PC-3 (cell line): ENCODE data around the gene AGTR1. TPM values are rescaled to one million over a fixed set of nuclear protein-coding genes. Genes with fewer than 3 reads are reported as not detected.

ENCODE experiments used
- ATAC-seq: fragments of 200-7000 bp; cut with Tn5 transposase; 2 replicates; pipeline ENCODE4 v1.9.1; 2020; ENCODE audit warnings: mild to moderate bottlenecking, moderate library complexity
- BruUV-seq: library from RNA; stranded (reverse); fragments of 400-500 nt; replicated peaks from 2 replicates; lab custom pipeline; 2021; lab: Mats Ljungman, UMichigan
- CTCF ChIA-PET: fragments of 300-600 bp; sonication (Branson Sonifier 250); formaldehyde crosslinking; loops from one replicate; lab custom pipeline; 2022; ENCODE audit warnings: antibody characterized with exemption; lab: Charles Lee
- POLR2A ChIA-PET: fragments of 300-600 bp; sonication (Branson Sonifier 250); formaldehyde crosslinking; loops from one replicate; lab custom pipeline; 2022; ENCODE audit warnings: antibody characterized with exemption; ENCODE audit not compliant: unreplicated experiment; lab: Charles Lee
- DNase-seq: peaks from one replicate; pipeline ENCODE4 v3.0.0-alpha.2; 2015
- H2AFZ ChIP-seq: fragments of 300-600 bp; sonication (generic); 2 replicates; pipeline ENCODE4 v1.6.0; 2016; ENCODE audit warnings: antibody characterized with exemption, low read length
- H3F3A ChIP-seq: fragments of 300-600 bp; sonication (generic); one replicate; pipeline ENCODE4 v1.6.0; 2017; ENCODE audit warnings: antibody characterized with exemption, low read length, control low read depth, mild to moderate bottlenecking; ENCODE audit not compliant: unreplicated experiment
- H3K27ac ChIP-seq: fragments of 300-600 bp; sonication (generic); 2 replicates; pipeline ENCODE4 v1.5.1; 2016; ENCODE audit warnings: mild to moderate bottlenecking, low read length
- H3K27me3 ChIP-seq: fragments of 300-600 bp; sonication (generic); 2 replicates; pipeline ENCODE4 v1.6.1; 2016; ENCODE audit warnings: low read length, mixed read lengths
- H3K36me3 ChIP-seq: fragments of 300-600 bp; sonication (generic); 2 replicates; pipeline ENCODE4 v1.6.1; 2016; ENCODE audit warnings: low read depth, mixed run types, low read length, mixed read lengths
- H3K4me1 ChIP-seq: fragments of 300-600 bp; sonication (generic); 2 replicates; pipeline ENCODE4 v1.5.1; 2016; ENCODE audit warnings: low read length; ENCODE audit not compliant: insufficient read depth
- H3K4me2 ChIP-seq: fragments of 300-600 bp; sonication (generic); 2 replicates; pipeline ENCODE4 v1.6.0; 2016; ENCODE audit warnings: low read length
- H3K4me3 ChIP-seq: fragments of 300-600 bp; sonication (generic); 2 replicates; pipeline ENCODE4 v1.5.1; 2016; ENCODE audit warnings: mild to moderate bottlenecking, low read length, mixed read lengths
- H3K79me2 ChIP-seq: fragments of 300-600 bp; sonication (generic); 2 replicates; pipeline ENCODE4 v1.6.1; 2017; ENCODE audit warnings: low read length, mixed read lengths
- H3K9ac ChIP-seq: fragments of 300-600 bp; sonication (generic); 2 replicates; pipeline ENCODE4 v1.6.0; 2016; ENCODE audit warnings: mild to moderate bottlenecking, low read length
- H3K9me2 ChIP-seq: fragments of 300-600 bp; sonication (generic); replicated peaks from 2 replicates; pipeline ENCODE4 v1.6.1; 2016; ENCODE audit warnings: mixed run types, low read length, mixed read lengths
- H3K9me3 ChIP-seq: fragments of 300-600 bp; sonication (generic); 2 replicates; pipeline ENCODE4 v1.6.1; 2016; ENCODE audit warnings: low read length, mixed read lengths
- H4K20me1 ChIP-seq: fragments of 300-600 bp; sonication (generic); 2 replicates; pipeline ENCODE4 v1.6.1; 2016; ENCODE audit warnings: low read length, mixed read lengths
- CTCF ChIP-seq: fragments of 300-600 bp; sonication (generic); conservative IDR thresholded peaks from 2 replicates; pipeline ENCODE4 v1.5.1; 2017; ENCODE audit warnings: antibody characterized with exemption, low read depth, mild to moderate bottlenecking, low read length
- EZH2 ChIP-seq: fragments of 300-600 bp; sonication (generic); IDR thresholded peaks from one replicate; pipeline ENCODE4 v1.6.1; 2017; ENCODE audit warnings: antibody characterized with exemption, mild to moderate bottlenecking, low read length; ENCODE audit not compliant: unreplicated experiment
- EZH2phosphoT487 ChIP-seq: fragments of 300-600 bp; sonication (generic); IDR thresholded peaks from 2 replicates; pipeline ENCODE4 v1.6.1; 2018; ENCODE audit warnings: mild to moderate bottlenecking, antibody characterized with exemption, low read length, borderline replicate concordance
- intact Hi-C: fragments of 100-400 bp; cut with micrococcal nuclease; formaldehyde crosslinking; loops from 2 replicates; pipeline ENCODE4 v1.9.0; 2023
- total RNA-seq: library from RNA; depleted of rRNA; stranded (reverse); fragments of >200 nt; gene quantifications from 2 replicates; pipeline ENCODE4 v1.2.3, GENCODE V29; 2014

AGTR1 gene
- total RNA-seq, 1 experiment from 2014 or later, result 0.15 TPM

GRCh38 chr3:148682997-148683396 lies 14.7 kb upstream of the AGTR1 start:
- POLR2A ChIA-PET, result no interaction called here
- peaks cover 7% of the 10 kb centered on the region for H3K4me1 ChIP-seq
- H3K9ac ChIP-seq, result no peak overlapping the region
- BruUV-seq, result no TSS peak
- no peak overlapping the region for H3K4me2 ChIP-seq
- no peaks in the 10 kb centered on the region for H3K27me3 ChIP-seq
- H2AFZ ChIP-seq, result no peak overlapping the region
- no peaks in the 10 kb centered on the region for H3K79me2 ChIP-seq
- no peak for TF ChIP-seq CTCF
- TF ChIP-seq EZH2, result no peak
- no peak for TF ChIP-seq EZH2phosphoT487
- ATAC-seq (no peak), DNase-seq (no peak)
- H3K4me3 ChIP-seq, result no peak overlapping the region
- intact Hi-C loops, result no loop called here
- CTCF ChIA-PET, result no interaction called here
- no peaks in the 10 kb centered on the region for H4K20me1 ChIP-seq
- H3K27ac ChIP-seq, result no peak overlapping the region
- H3F3A ChIP-seq, result no peaks in the 10 kb centered on the region
- H3K9me2 ChIP-seq, result no peaks in the 10 kb centered on the region
- H3K36me3 ChIP-seq, result no peaks in the 10 kb centered on the region
- no peaks in the 10 kb centered on the region for H3K9me3 ChIP-seq

DNA sequence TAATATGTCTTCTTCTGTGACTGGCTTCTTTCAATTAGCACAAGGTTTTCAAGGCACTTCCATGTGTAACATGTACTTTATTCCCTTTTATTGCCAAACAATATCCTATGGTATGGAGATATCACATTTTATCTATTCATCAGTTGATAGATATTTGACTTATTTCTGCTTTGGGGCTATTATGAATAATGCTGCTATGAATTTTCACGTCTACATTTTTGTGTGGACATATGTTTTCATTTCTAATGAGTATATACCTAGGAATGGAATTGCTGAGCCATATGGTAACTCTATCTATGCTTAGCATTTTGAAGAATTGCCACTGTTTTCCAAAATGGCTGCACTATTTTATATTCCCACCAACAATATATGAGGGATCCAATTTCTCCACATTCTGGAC lies 3.6 kb upstream of the AGTR1 start:
- Histone ChIP-seq H3K4me3 (no peak overlapping the region), H4K20me1 (no peaks in the 10 kb centered on the region), H3K9me3 (no peaks in the 10 kb centered on the region), H3K79me2 (no peaks in the 10 kb centered on the region), H3K4me1 (no peaks in the 10 kb centered on the region), H3K4me2 (no peak overlapping the region), H3K27ac (no peak overlapping the region), H3K9me2 (no peaks in the 10 kb centered on the region), H2AFZ (no peak overlapping the region), H3K27me3 (peaks cover 30% of the 10 kb centered on the region), H3F3A (no peaks in the 10 kb centered on the region), H3K36me3 (no peaks in the 10 kb centered on the region), H3K9ac (no peak overlapping the region)
- POLR2A ChIA-PET, result no interaction called here
- no peak for ATAC-seq
- no TSS peak for BruUV-seq
- intact Hi-C loops, result no loop called here
- DNase-seq, result no peak
- CTCF ChIA-PET, result no interaction called here
- TF ChIP-seq EZH2phosphoT487 (no peak), EZH2 (no peak), CTCF (no peak)

GRCh38 chr3:148698190-148698810 lies 597 bp downstream of the AGTR1 start:
- Histone ChIP-seq H2AFZ (peak overlapping the region; percentile 41), H3K4me2 (peak overlapping the region; percentile 75), H3K27ac (no peak overlapping the region), H3K4me1 (no peaks in the 10 kb centered on the region), H3K36me3 (no peaks in the 10 kb centered on the region), H3K9me2 (no peaks in the 10 kb centered on the region), H3K9ac (no peak overlapping the region), H4K20me1 (no peaks in the 10 kb centered on the region), H3K27me3 (peaks cover 46% of the 10 kb centered on the region), H3K9me3 (no peaks in the 10 kb centered on the region), H3F3A (no peaks in the 10 kb centered on the region), H3K4me3 (peak overlapping the region; percentile 50; the same call in 1 of the 2 replicates), H3K79me2 (no peaks in the 10 kb centered on the region)
- no peak for ATAC-seq
- intact Hi-C loops, result no loop called here
- POLR2A ChIA-PET, result no interaction called here
- no TSS peak for BruUV-seq
- DNase-seq, result no peak
- CTCF ChIA-PET, result no interaction called here
- TF ChIP-seq CTCF (no peak), EZH2 (peak; percentile 45), EZH2phosphoT487 (no peak)
